Measurements from ENCODE around the gene ALPL.
A peak's percentile ranks its signal among the peaks of the same experiment; 100 is the strongest.
"Not testable (repeated sequence)": the region's sequence is repeated elsewhere in the genome, so short reads cannot be mapped to it uniquely, and the experiment has no call there.

ALPL gene

GRCh38 chr1:21566361-21566760 is 57.1 kb downstream of the ALPL start:
- H3K9me3 ChIP-seq (replicated peaks; ENCODE audit: low read length); H3K4me2 ChIP-seq (ENCODE audit: low read length); H3K27me3 ChIP-seq (ENCODE audit: control insufficient read depth, insufficient read depth, low read length); H3K4me3 ChIP-seq (ENCODE audit: low read length); H3K36me3 ChIP-seq (ENCODE audit: insufficient read depth, low read length): not testable (repeated sequence)
- Histone ChIP-seq H3K9ac (ENCODE audit: low read depth, low read length) (peak overlapping the region; percentile 80), H3K4me1 (ENCODE audit: control insufficient read depth, insufficient read depth, low read length) (peaks cover 41% of the 10 kb centered on the region)

DNA sequence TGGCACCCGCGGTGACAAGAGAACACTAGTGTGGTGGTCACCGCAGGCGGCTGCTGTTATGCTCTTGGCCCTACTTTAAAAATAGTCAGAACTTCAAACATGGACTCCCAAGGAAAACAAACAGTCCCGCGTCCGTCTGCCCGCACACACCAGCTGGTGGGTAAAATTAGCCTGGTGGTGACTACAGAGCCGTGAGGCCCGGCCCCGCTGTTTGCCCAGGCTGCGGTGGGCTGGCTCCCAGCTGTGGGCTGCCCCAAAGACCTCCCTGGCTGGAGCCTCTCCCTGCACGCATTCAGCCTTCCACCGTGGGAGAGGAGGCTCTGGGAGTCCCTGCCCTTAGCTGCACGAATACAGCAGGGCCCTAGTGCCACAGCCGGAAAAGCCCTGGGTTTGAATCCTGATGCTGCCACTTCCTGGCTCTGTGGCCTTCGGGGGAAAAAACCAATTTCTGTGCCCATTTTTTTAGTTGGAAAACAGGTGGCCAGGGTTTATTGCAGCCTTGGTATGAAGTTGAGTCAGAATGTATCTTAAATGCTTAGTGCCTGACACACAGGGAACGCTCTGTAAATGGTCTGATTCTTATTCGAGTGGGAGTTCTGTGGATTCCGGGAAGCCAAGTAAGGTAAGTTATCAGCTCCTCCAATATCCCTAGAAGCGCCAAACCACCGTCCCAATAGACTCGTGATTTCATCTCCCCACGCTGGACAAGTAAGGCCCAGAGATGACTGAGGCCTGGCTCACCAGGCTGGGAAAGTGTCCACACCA is 58.2 kb downstream of the ALPL start:
- peaks cover 41% of the 10 kb centered on the region for H3K4me1 ChIP-seq (ENCODE audit: control insufficient read depth, insufficient read depth, low read length)
- H3K4me3 ChIP-seq (ENCODE audit: low read length), result no peak overlapping the region
- H3K36me3 ChIP-seq (ENCODE audit: insufficient read depth, low read length), result no peaks in the 10 kb centered on the region
- no peaks in the 10 kb centered on the region for H3K27me3 ChIP-seq (ENCODE audit: control insufficient read depth, insufficient read depth, low read length)
- peak overlapping the region; percentile 36 for H3K4me2 ChIP-seq (ENCODE audit: low read length)
- peak overlapping the region; percentile 80 for H3K9ac ChIP-seq (ENCODE audit: low read depth, low read length)
- no peaks in the 10 kb centered on the region for H3K9me3 ChIP-seq (replicated peaks; ENCODE audit: low read length)

GRCh38 chr1:21568006-21568746 is 59.0 kb downstream of the ALPL start:
- Histone ChIP-seq H3K4me2 (ENCODE audit: low read length) (peak overlapping the region; percentile 36), H3K4me3 (ENCODE audit: low read length) (peak overlapping the region; percentile 36), H3K4me1 (ENCODE audit: control insufficient read depth, insufficient read depth, low read length) (peaks cover 41% of the 10 kb centered on the region), H3K36me3 (ENCODE audit: insufficient read depth, low read length) (no peaks in the 10 kb centered on the region), H3K27me3 (ENCODE audit: control insufficient read depth, insufficient read depth, low read length) (no peaks in the 10 kb centered on the region), H3K9ac (ENCODE audit: low read depth, low read length) (peak overlapping the region; percentile 73), H3K9me3 (replicated peaks; ENCODE audit: low read length) (no peaks in the 10 kb centered on the region)

GRCh38 chr1:21568809-21569385 is 59.7 kb downstream of the ALPL start:
- H3K4me3 ChIP-seq (ENCODE audit: low read length), result no peak overlapping the region
- no peak overlapping the region for H3K4me2 ChIP-seq (ENCODE audit: low read length)
- H3K27me3 ChIP-seq (ENCODE audit: control insufficient read depth, insufficient read depth, low read length), result no peaks in the 10 kb centered on the region
- peaks cover 46% of the 10 kb centered on the region for H3K4me1 ChIP-seq (ENCODE audit: control insufficient read depth, insufficient read depth, low read length)
- peak overlapping the region; percentile 73 for H3K9ac ChIP-seq (ENCODE audit: low read depth, low read length)
- no peaks in the 10 kb centered on the region for H3K36me3 ChIP-seq (ENCODE audit: insufficient read depth, low read length)
- H3K9me3 ChIP-seq (replicated peaks; ENCODE audit: low read length), result no peaks in the 10 kb centered on the region

- Histone ChIP-seq H3K27me3 (ENCODE audit: control insufficient read depth, insufficient read depth, low read length) (no peaks in the 10 kb centered on the region), H3K9me3 (replicated peaks; ENCODE audit: low read length) (no peaks in the 10 kb centered on the region), H3K4me1 (ENCODE audit: control insufficient read depth, insufficient read depth, low read length) (peaks cover 50% of the 10 kb centered on the region), H3K9ac (ENCODE audit: low read depth, low read length) (no peak overlapping the region), H3K36me3 (ENCODE audit: insufficient read depth, low read length) (no peaks in the 10 kb centered on the region), H3K4me2 (ENCODE audit: low read length) (no peak overlapping the region), H3K4me3 (ENCODE audit: low read length) (no peak overlapping the region)
Measured at GRCh38 chr1:21569820-21570527, 60.8 kb downstream of the ALPL start.

DNA sequence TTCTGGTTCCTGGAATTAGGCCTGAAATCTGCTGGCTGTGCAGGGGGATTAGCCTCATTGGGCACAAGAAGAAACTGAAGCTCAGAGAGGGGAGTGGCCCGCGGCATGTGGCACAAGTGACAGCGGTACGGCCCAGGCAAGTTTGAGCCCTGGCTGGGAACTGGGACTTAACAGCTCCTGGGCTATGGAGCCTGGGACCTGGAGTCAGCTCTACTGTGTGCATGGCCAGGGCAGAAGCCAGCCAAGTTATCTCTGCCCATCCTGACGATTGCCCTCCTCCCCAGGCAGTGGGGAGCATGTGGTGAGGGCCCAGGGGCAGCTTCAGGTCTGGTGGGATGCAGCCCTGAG is 61.3 kb downstream of the ALPL start:
- Histone ChIP-seq H3K27me3 (ENCODE audit: control insufficient read depth, insufficient read depth, low read length) (no peaks in the 10 kb centered on the region), H3K36me3 (ENCODE audit: insufficient read depth, low read length) (no peaks in the 10 kb centered on the region), H3K9ac (ENCODE audit: low read depth, low read length) (no peak overlapping the region), H3K9me3 (replicated peaks; ENCODE audit: low read length) (no peaks in the 10 kb centered on the region), H3K4me3 (ENCODE audit: low read length) (no peak overlapping the region), H3K4me2 (ENCODE audit: low read length) (no peak overlapping the region), H3K4me1 (ENCODE audit: control insufficient read depth, insufficient read depth, low read length) (peaks cover 49% of the 10 kb centered on the region)

DNA sequence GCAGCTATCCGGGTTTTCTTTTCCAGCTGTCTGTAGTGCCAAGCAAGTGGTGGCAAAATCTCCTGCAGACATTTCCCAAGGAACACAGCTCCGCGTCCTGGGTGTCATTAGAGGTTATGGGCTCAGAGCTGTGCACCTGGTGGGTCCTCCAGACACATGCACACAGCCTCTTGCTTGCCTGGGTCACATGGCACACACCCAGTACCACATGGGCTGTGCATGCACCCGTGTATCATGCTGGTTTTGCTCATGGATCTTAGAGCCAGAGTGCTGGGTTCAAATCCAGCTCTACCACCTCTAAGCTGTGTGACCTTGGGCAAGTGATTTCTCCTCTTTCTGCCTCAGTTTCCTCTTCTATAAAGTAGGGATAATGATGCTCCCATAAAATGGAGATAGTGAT is 61.7 kb downstream of the ALPL start:
- Histone ChIP-seq H3K4me3 (ENCODE audit: low read length) (no peak overlapping the region), H3K9me3 (replicated peaks; ENCODE audit: low read length) (no peaks in the 10 kb centered on the region), H3K27me3 (ENCODE audit: control insufficient read depth, insufficient read depth, low read length) (no peaks in the 10 kb centered on the region), H3K4me2 (ENCODE audit: low read length) (no peak overlapping the region), H3K9ac (ENCODE audit: low read depth, low read length) (no peak overlapping the region), H3K36me3 (ENCODE audit: insufficient read depth, low read length) (no peaks in the 10 kb centered on the region), H3K4me1 (ENCODE audit: control insufficient read depth, insufficient read depth, low read length) (peaks cover 49% of the 10 kb centered on the region)

- peaks cover 40% of the 10 kb centered on the region for H3K4me1 ChIP-seq (ENCODE audit: control insufficient read depth, insufficient read depth, low read length)
- H3K27me3 ChIP-seq (ENCODE audit: control insufficient read depth, insufficient read depth, low read length), result no peaks in the 10 kb centered on the region
- no peaks in the 10 kb centered on the region for H3K9me3 ChIP-seq (replicated peaks; ENCODE audit: low read length)
- no peaks in the 10 kb centered on the region for H3K36me3 ChIP-seq (ENCODE audit: insufficient read depth, low read length)
- no peak overlapping the region for H3K9ac ChIP-seq (ENCODE audit: low read depth, low read length)
- no peak overlapping the region for H3K4me2 ChIP-seq (ENCODE audit: low read length)
- no peak overlapping the region for H3K4me3 ChIP-seq (ENCODE audit: low read length)
Measured at GRCh38 chr1:21572221-21572620, 63.0 kb downstream of the ALPL start.

GRCh38 chr1:21572735-21573277 is 63.6 kb downstream of the ALPL start:
- peaks cover 34% of the 10 kb centered on the region for H3K4me1 ChIP-seq (ENCODE audit: control insufficient read depth, insufficient read depth, low read length)
- H3K4me2 ChIP-seq (ENCODE audit: low read length), result no peak overlapping the region
- H3K27me3 ChIP-seq (ENCODE audit: control insufficient read depth, insufficient read depth, low read length), result no peaks in the 10 kb centered on the region
- H3K36me3 ChIP-seq (ENCODE audit: insufficient read depth, low read length), result no peaks in the 10 kb centered on the region
- no peak overlapping the region for H3K4me3 ChIP-seq (ENCODE audit: low read length)
- no peaks in the 10 kb centered on the region for H3K9me3 ChIP-seq (replicated peaks; ENCODE audit: low read length)
- H3K9ac ChIP-seq (ENCODE audit: low read depth, low read length), result no peak overlapping the region

- Histone ChIP-seq H3K36me3 (ENCODE audit: insufficient read depth, low read length) (no peaks in the 10 kb centered on the region), H3K27me3 (ENCODE audit: control insufficient read depth, insufficient read depth, low read length) (no peaks in the 10 kb centered on the region), H3K4me1 (ENCODE audit: control insufficient read depth, insufficient read depth, low read length) (peaks cover 28% of the 10 kb centered on the region), H3K9ac (ENCODE audit: low read depth, low read length) (peak overlapping the region; percentile 1), H3K4me3 (ENCODE audit: low read length) (no peak overlapping the region), H3K9me3 (replicated peaks; ENCODE audit: low read length) (no peaks in the 10 kb centered on the region), H3K4me2 (ENCODE audit: low read length) (no peak overlapping the region)
Measured at GRCh38 chr1:21573475-21573874, 64.3 kb downstream of the ALPL start.

- H3K4me1 ChIP-seq (ENCODE audit: control insufficient read depth, insufficient read depth, low read length), result peaks cover 23% of the 10 kb centered on the region
- H3K9me3 ChIP-seq (replicated peaks; ENCODE audit: low read length), result no peaks in the 10 kb centered on the region
- H3K4me3 ChIP-seq (ENCODE audit: low read length), result peak overlapping the region; percentile 25
- H3K27me3 ChIP-seq (ENCODE audit: control insufficient read depth, insufficient read depth, low read length), result no peaks in the 10 kb centered on the region
- H3K4me2 ChIP-seq (ENCODE audit: low read length), result peak overlapping the region; percentile 63
- peak overlapping the region; percentile 68 for H3K9ac ChIP-seq (ENCODE audit: low read depth, low read length)
- no peaks in the 10 kb centered on the region for H3K36me3 ChIP-seq (ENCODE audit: insufficient read depth, low read length)
Measured at GRCh38 chr1:21573971-21574465, 64.8 kb downstream of the ALPL start.

Measured in skeletal muscle satellite cell (primary cell).